ENCODE measurements around the gene ARMH3.

Gene ARMH3

DNA sequence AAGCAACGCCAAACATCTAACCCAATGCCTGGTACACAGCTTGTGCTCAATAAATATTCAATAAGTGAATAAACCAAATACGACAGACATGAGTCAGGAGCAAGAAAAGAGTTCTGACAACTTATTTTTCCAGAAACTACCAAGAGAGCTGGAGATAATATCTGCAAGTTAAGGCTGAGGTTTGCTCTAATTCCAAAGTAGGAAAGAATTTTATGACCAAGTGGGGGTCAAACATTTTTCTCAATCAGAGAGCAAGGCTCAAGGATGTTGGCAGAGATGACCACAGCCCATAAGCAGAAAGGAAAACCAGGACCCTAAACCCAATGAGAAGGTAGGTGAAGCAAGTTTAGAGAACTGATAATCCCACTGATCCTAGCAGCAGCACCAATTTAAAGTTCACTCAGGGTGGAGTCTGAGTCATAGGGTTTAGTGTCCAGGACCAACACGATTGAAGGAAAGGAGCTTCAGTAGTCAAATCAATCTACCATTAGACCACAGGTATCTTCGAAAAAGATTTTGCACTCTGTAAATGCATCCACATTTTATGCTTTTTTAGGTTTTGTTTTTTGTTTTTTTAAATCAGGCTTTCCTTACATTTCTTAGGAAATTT is 163.1 kb downstream of the ARMH3 start:
- DNase-seq = no peak

DNA sequence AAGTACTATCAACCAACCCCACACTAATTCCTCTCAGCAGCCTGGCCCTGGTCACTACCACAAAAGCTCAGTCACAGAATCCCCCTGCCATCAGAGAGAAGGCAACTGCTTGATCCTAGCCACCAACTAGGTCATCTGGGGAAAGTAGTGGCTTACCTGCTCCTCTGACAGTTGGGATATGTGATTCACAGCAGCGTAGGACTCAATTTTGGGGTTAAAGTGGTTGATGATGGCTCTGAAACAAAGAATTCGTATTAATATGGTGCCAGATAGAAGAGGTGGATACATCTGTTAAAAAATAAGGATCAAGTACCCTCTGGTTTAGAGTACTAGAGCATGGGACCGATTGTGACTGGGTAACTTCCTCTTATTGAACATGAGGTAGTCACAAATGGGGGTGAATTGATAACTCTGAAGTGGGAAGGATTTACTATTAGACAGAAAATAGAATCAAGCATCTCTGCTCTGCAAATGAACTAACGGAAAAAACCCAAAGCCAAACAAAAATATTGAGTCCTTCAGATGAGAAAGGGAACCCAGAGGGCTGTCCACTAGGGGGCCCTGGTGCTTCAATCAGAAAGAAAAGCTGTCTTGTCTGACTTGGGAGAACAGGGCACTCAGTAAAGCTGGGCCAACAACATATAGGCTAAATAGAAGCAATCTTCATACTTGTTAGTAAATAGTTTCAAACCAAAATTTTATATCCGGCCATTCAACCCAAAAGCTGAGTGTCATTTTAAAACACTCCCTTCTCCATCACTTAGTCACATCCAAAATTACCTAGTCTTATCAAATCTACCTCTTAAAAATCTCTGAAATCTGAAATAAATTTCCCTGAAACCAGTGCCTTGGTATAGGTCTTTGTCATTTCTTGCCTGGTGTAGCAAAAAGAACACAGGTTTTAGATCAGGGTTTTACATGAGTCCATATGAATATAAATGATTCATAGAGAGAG is 166.4 kb downstream of the ARMH3 start:
- no peak for DNase-seq

GRCh38 chr10:101888251-101888949 is 167.6 kb downstream of the ARMH3 start:
- no peak for DNase-seq

GRCh38 chr10:101887775-101888174 is 168.2 kb downstream of the ARMH3 start:
- DNase-seq = no peak

DNA sequence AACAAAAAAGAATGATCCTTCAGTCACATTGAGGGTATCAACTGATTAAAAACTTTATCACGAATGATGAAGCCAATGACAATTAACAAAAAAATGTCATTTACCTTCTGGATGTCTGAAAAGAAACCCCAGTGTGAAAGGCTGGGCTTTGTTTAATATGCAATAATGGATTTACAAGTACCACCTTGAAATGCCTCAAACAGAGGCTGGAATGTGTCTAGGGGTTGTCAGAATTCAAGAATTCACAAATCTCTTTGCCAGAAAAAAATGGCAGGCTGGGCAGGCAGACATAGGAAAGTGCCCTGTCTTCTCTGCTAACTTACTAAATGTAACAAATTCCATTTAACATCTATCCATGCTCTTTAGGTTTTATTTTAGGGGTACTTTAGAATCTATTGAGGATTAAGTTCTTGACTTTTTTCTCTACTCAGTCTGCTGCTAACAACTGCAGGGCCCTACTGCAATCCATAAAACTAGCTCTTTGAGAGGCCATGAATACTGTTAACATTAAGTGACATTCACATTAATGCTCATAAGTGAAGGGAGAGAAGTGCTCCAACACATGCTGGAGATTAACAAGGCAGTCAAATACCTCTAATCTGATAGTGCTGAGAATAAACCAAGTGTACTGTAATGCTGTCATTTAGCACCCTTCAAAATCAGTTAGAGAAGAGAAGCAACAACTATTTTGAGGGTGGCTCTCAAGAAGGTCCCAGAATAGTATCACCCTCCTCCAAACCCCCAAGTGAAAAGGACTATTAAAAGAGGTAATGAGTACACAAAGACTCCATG is 169.3 kb downstream of the ARMH3 start:
- DNase-seq = no peak

- no peak for DNase-seq
Measured at GRCh38 chr10:101881036-101881774, 174.8 kb downstream of the ARMH3 start.

- DNase-seq = no peak
Measured at GRCh38 chr10:101880232-101880573, 175.8 kb downstream of the ARMH3 start.

- no peak for DNase-seq
Measured at GRCh38 chr10:101879456-101880231, 176.3 kb downstream of the ARMH3 start.

GRCh38 chr10:101878869-101879268 is 177.1 kb downstream of the ARMH3 start:
- no peak for DNase-seq

DNA sequence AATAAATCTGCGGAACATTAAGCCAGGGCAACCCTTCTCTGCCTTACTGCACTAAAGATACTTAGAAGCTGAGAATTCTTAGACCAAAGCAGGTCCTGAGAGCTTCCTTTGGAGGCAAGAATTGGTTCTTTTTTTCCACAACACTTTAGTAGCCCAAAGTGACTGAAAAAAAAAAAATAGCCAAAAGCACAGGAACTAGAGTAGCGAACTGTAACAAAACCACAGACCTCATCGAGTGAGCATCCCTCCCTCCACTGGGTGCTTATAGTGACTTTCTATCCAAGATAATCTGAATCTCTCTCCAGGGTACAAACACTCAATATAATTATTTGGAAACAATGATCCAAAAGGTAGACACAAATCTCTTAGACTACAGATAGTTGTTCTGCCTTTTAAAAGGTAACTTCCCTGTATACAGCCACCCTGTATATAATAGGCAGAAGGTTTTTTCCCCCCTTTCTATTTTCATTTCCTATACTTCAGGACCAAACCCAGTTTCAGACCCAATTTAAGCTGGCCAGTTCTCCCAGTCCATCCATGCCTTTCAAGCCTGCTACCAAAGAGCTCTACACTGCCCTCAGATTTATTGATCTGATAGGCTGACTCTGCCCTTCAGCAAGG is 180.8 kb downstream of the ARMH3 start:
- no peak for DNase-seq

GRCh38 chr10:101874252-101874651 is 181.7 kb downstream of the ARMH3 start:
- DNase-seq = no peak

DNA sequence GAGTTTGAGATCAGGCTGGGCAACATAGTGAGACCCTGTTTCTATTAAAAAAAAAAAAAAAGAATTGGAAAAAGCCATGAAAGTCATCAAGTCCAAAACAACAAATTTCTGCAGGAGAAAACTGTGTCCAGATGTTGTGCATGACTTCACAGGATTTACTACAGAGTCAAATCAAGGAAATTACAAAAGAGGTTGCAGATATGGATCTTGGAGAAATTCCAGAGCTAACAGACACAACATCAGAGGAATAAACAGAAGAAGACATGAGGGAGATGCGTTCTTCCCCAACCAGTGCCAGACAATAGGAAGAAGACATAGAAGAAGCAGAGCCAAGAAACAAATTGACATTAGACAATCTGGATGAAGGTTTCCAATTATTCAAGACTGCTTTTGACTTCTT is 188.0 kb downstream of the ARMH3 start:
- DNase-seq = no peak

DNA sequence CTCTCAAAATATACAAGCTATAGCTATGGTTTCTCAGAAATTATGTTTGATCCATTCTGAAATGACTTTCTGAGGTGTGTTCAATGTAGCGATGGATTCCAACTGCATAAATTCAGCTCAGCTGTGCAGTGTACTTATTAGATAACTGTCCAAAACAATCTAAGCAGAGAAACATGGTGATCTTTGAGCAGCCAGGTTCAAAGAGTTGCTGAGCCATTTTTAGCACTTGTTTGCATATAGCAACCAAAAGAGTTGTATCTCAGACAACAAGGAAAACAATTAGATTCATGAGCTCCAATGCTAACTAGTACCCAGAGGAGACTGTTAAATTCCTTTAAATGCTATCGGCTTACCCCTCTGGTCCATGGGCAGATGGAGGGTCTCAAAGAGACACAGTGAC is 196.4 kb downstream of the ARMH3 start:
- no peak for DNase-seq

DNA sequence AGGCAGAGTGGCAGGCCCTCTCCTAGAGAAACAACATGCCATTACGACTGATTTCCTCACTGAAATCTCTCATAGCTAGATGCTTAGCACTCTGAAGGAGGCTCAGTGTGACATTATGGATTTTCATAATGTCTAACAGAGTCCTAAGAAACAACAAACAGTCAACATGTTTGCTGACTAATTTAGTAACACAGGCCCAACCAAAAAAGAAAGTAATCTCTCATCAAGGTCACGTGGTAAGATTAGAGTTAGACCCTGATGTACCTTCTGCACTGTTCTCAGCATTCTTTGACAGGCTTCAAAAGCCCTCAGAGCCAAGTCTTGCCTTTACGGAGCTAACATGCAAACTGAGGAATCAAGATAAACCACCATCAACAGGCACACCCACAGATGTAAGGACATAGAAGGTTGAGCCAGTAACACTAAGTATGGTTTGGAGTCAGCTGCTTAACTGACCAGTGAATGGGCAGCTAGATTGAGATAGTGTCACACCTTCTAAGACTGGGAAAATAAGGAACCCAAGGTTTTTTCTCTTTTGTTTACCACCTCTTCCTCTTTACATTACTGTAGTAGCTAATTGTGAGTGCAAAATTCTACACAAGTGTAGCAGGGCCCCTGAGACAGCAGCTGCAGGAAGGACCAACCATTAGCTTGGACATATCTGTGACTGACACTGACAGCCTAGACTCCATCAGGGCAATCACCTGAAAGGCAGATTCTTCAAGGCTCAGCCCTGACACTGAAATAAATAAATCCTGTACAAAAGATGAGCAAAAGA is 197.1 kb downstream of the ARMH3 start:
- DNase-seq = no peak

DNA sequence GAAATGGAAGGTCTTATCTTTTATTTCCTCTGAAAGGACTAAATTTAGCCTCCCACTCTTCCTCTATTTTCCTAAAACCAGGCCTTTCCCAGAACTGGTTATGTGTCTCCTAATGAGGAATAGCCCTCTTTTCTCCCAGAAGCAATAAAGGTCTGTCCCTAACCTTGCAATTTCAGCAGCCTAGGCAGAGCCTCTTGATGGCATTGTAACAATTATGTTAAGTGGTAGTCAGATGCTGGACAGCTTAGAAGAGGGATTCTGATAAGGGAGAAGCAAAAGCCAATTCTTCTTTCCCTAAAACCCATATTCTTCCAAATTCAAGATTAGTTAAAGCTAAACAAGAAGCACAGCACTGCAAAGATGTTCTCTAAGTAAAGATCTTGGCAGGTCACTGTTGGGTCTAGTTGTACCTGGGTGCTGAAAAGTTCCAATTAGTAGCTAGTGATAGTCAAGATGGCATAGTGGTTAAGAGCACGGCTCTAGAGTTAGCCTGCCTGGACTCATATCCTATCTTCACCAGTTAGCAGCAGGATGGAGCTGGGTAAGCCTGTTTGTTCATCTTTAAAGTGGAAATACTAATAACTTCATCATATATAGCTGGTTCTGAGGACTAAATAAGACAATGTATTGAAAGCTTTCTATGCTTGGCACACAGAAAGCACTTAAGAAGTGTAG is 198.0 kb downstream of the ARMH3 start:
- no peak for DNase-seq

DNA sequence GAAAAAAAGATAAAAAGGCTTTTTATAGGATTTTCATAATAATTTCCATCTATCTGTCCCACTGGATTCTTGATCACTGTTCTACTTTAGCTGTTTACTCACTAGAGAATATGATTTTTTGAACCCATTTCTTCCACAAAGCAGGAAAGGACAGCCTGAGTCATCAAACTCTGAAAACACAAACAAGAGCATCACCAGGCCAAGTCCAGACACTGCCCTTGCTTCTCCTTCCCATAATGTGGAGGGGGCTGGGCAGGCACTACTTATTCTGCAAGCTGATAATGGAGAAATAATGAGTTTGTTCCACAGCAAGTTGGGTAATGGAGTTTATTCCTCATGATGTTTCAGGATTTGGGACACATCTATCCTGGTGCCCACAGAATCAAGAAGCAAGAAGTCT is 199.3 kb downstream of the ARMH3 start:
- DNase-seq = no peak

GRCh38 chr10:101851411-101852116 is 204.4 kb downstream of the ARMH3 start:
- no peak for DNase-seq

DNA sequence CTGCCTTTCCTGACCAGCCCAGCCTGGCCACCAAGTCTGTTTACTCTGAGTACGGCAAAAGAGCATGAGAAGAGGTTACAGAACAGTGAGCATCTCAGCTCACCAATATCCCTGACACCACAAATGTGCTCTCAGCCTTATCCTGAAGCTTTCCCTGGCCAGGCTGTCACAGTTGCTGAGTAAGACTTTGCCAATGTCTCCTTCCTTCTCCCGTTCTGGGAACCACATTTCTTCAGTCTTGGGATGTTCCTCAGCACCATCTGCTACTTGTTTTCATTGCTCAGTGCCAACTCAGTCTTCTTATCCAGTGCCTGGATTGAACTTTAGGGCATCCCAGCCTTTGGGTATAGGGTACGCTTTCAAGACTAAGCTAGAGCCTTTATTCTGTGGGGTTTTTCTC is 205.2 kb downstream of the ARMH3 start:
- DNase-seq = no peak

GRCh38 chr10:101848894-101849351 is 207.1 kb downstream of the ARMH3 start:
- DNase-seq = no peak
